ENCODE results near the gene ZNF587B. TPM values are rescaled to one million over a fixed set of nuclear protein-coding genes. Genes with fewer than 3 reads are reported as not detected.
"Not testable (repeated sequence)": the region's sequence is repeated elsewhere in the genome, so short reads cannot be mapped to it uniquely, and the experiment has no call there.

Gene ZNF587B
- total RNA-seq, 1 donor from 2014 or later, result 29.8 TPM

DNA sequence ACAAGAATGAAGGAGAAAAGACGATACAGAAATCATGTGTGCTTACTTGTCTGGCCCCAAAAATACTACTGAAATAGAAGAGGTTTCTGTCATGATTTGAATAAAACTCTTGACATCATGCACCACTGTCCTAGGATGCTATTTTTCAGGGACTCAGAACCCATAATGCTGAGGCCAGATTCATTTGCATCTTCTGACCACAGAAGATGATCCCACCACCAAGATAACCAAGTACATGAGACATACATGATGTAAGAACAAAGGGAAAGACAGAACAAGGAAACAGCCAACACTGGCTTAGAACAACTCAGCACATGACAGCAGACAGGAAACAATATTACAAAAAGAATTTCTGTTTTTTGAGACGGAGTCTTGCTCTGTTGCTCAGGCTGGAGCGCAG, 17.9 kb upstream of the ZNF587B start:
- Mint-ChIP-seq H3K4me3 (ENCODE audit: low read depth) (peak overlapping the region; percentile 48), H3K27ac (peak overlapping the region; percentile 43), H3K9me3 (ENCODE audit: low read depth) (no peaks in the 10 kb centered on the region), H3K36me3 (ENCODE audit: insufficient read depth) (peaks cover 22% of the 10 kb centered on the region), H3K27me3 (no peaks in the 10 kb centered on the region), H3K4me1 (ENCODE audit: low read depth) (peaks cover 66% of the 10 kb centered on the region)
- TF ChIP-seq, protein P1, sequence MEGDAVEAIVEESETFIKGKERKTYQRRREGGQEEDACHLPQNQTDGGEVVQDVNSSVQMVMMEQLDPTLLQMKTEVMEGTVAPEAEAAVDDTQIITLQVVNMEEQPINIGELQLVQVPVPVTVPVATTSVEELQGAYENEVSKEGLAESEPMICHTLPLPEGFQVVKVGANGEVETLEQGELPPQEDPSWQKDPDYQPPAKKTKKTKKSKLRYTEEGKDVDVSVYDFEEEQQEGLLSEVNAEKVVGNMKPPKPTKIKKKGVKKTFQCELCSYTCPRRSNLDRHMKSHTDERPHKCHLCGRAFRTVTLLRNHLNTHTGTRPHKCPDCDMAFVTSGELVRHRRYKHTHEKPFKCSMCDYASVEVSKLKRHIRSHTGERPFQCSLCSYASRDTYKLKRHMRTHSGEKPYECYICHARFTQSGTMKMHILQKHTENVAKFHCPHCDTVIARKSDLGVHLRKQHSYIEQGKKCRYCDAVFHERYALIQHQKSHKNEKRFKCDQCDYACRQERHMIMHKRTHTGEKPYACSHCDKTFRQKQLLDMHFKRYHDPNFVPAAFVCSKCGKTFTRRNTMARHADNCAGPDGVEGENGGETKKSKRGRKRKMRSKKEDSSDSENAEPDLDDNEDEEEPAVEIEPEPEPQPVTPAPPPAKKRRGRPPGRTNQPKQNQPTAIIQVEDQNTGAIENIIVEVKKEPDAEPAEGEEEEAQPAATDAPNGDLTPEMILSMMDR (IDR thresholded peaks at IDR 0.05; ENCODE audit: unreplicated experiment), result no peak
- no peak for DNase-seq (ENCODE audit: low spot score, unreplicated experiment)

- H3K9me3 Mint-ChIP-seq (ENCODE audit: low read depth); DNase-seq (ENCODE audit: low spot score, unreplicated experiment); H3K27me3 Mint-ChIP-seq: not testable (repeated sequence)
- peaks cover 69% of the 10 kb centered on the region for H3K4me1 Mint-ChIP-seq (ENCODE audit: low read depth)
- H3K4me3 Mint-ChIP-seq (ENCODE audit: low read depth), result peak overlapping the region; percentile 95
- H3K27ac Mint-ChIP-seq, result peak overlapping the region; percentile 85
- peaks cover 19% of the 10 kb centered on the region for H3K36me3 Mint-ChIP-seq (ENCODE audit: insufficient read depth)
These were observed 16.9 kb upstream of the ZNF587B start for GRCh38 chr19:57812975-57813820.

- Mint-ChIP-seq H3K4me3 (ENCODE audit: low read depth) (peak overlapping the region; percentile 95), H3K4me1 (ENCODE audit: low read depth) (peaks cover 76% of the 10 kb centered on the region), H3K27ac (peak overlapping the region; percentile 97), H3K36me3 (ENCODE audit: insufficient read depth) (peaks cover 17% of the 10 kb centered on the region), H3K27me3 (no peaks in the 10 kb centered on the region), H3K9me3 (ENCODE audit: low read depth) (no peaks in the 10 kb centered on the region)
- TF ChIP-seq, protein P1 (IDR thresholded peaks at IDR 0.05; ENCODE audit: unreplicated experiment), result no peak
- DNase-seq (ENCODE audit: low spot score, unreplicated experiment), result no peak
These were observed 16.1 kb upstream of the ZNF587B start for GRCh38 chr19:57813919-57814504.

DNA sequence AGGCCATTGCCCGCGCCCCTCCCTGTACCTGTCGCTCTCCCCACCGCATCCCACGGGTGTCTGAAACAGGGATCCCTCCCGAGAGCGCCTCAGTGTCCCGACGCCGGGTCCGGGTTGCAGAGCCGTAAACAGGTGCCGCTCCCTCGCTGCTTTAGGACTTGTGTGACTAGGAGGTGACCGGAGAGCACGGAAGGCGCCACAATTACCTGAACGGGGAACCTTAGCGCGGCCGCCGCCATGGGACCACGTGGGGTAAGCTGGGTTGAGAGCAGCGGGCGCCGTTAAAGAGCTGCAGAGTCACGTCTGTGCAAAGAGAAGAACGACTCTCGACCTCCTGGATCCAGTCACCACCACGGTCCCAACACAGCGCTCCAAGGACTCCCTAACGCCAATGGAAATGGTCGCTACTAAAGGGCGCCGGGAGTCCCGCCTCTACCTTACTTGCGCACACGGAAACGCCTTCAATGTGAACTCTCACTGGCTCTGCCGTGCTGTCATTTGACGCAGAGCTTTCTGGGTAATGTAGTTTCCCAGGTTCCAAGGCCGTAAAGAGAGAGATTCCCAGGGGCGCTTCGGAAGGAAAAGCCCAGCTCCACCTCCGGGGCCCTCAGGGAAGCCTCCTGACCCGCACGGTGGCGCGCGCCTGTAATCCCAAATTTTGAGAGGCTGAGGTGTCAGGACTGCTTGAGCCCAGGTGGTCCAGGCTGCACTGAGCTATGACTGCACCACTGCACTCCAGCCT, 15.4 kb upstream of the ZNF587B start, which contains the start of gene ZNF552:
Gene ZNF552 (minus strand): TSS at position 409 of the 742 bp plus-strand sequence. CDS start 170 bp downstream, at position 239.
- H3K4me3 Mint-ChIP-seq (ENCODE audit: low read depth), result peak within 1 kb of the TSS; percentile 95
- no peaks in the 10 kb centered on the region for H3K9me3 Mint-ChIP-seq (ENCODE audit: low read depth)
- H3K27ac Mint-ChIP-seq, result peak within 1 kb of the TSS; percentile 97
- H3K4me1 Mint-ChIP-seq (ENCODE audit: low read depth), result peaks cover 74% of the 10 kb centered on the region
- TF ChIP-seq, protein P1 (IDR thresholded peaks at IDR 0.05; ENCODE audit: unreplicated experiment), result no peak
- DNase-seq (ENCODE audit: low spot score, unreplicated experiment), result peak; percentile 60
- peaks cover 13% of the 10 kb centered on the region for H3K36me3 Mint-ChIP-seq (ENCODE audit: insufficient read depth)
- H3K27me3 Mint-ChIP-seq, result no peaks in the 10 kb centered on the region

DNA sequence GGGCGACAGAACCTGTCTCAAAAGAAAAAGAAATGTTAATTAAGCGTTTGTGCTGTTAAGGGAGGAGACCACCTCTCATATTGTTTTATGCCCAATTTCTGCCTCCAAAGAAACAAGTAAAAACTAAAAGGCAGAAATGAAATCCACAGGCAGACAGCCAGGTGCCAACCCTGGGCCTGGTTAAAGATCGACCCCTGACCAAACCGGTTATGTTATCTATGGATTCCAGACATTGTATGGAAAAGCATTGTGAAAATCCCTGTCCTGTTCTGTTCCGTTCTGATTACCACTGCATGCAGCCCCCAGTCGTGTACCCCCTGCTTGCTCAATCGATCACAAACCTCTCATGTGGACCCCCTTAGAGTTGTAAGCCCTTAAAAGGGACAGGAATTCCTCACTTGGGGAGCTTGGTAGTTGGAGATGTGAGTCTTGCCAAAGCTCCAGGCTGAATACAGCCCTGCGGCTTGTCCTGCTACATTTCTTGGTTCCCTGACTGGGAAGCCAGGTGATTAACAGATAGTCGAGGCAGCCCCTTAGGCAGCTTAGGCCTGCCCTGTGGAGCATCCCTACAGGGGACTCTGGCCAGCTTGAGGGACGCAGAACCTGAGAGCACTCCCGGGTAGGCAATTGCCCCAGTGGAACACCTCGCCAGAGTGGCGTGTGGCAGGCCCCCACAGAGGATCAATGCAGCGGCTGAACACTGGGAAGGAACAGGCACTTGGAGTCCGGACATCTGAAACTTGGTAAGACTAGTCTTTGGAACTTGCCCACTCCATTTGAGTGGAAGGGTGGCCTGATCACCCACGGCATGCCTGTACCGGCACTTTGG, 14.6 kb upstream of the ZNF587B start:
- H3K36me3 Mint-ChIP-seq (ENCODE audit: insufficient read depth), result peaks cover 12% of the 10 kb centered on the region
- TF ChIP-seq, protein P1 (IDR thresholded peaks at IDR 0.05; ENCODE audit: unreplicated experiment), result no peak
- H3K27me3 Mint-ChIP-seq, result no peaks in the 10 kb centered on the region
- H3K4me1 Mint-ChIP-seq (ENCODE audit: low read depth), result peaks cover 74% of the 10 kb centered on the region
- H3K9me3 Mint-ChIP-seq (ENCODE audit: low read depth), result no peaks in the 10 kb centered on the region
- DNase-seq (ENCODE audit: low spot score, unreplicated experiment), result no peak
- H3K27ac Mint-ChIP-seq, result peak overlapping the region; percentile 97
- H3K4me3 Mint-ChIP-seq (ENCODE audit: low read depth), result peak overlapping the region; percentile 95

All from progenitor cell of endocrine pancreas (in vitro differentiated cells).